HEK293T (cell line): ENCODE results near the gene GALK2.

Experiments used
- CTCF ChIA-PET: fragments of 350-600 bp; formaldehyde crosslinking; extraction: SDS; loops from one replicate; lab custom pipeline; 2021; ENCODE audit warnings: antibody characterized with exemption, inconsistent platforms; lab: Yijun Ruan, JAX
- POLR2A ChIA-PET: fragments of 350-600 bp; formaldehyde crosslinking; extraction: SDS; loops from one replicate; lab custom pipeline; 2020; ENCODE audit warnings: antibody characterized with exemption, inconsistent platforms; lab: Yijun Ruan, JAX
- DNase-seq: peaks from one replicate; pipeline ENCODE4 v3.0.0; 2012; ENCODE audit warnings: mixed read lengths; ENCODE audit errors: extremely low spot score
- ARNT ChIP-seq: fragments of 450-650 bp; IDR thresholded peaks from 2 replicates; pipeline ENCODE4 v1.6.1; 2017; ENCODE audit warnings: mild to moderate bottlenecking
- BHLHE40 ChIP-seq: fragments of 450-650 bp; IDR thresholded peaks from 2 replicates; pipeline ENCODE4 v1.6.1; 2016; ENCODE audit warnings: mild to moderate bottlenecking, moderate library complexity, borderline replicate concordance
- CTBP1 ChIP-seq: fragments of 450-650 bp; IDR thresholded peaks from 2 replicates; pipeline ENCODE4 v1.6.1; 2016; ENCODE audit warnings: borderline replicate concordance
- ELF4 ChIP-seq: fragments of 450-650 bp; IDR thresholded peaks from 2 replicates; pipeline ENCODE4 v1.6.1; 2017; ENCODE audit warnings: antibody characterized with exemption
- FOXA1 ChIP-seq: fragments of 450-650 bp; IDR thresholded peaks from 2 replicates; pipeline ENCODE4 v1.6.1; 2016; ENCODE audit warnings: mild to moderate bottlenecking
- FOXK2 ChIP-seq: fragments of 450-650 bp; IDR thresholded peaks from 2 replicates; pipeline ENCODE4 v1.6.1; 2016; ENCODE audit warnings: mild to moderate bottlenecking
- FOXM1 ChIP-seq: fragments of 450-650 bp; IDR thresholded peaks from 2 replicates; pipeline ENCODE4 v1.6.1; 2017; ENCODE audit warnings: mild to moderate bottlenecking, borderline replicate concordance
- HDGF ChIP-seq: fragments of 450-650 bp; IDR thresholded peaks from 2 replicates; pipeline ENCODE4 v1.6.1; 2017; ENCODE audit warnings: antibody characterized with exemption, borderline replicate concordance
- L3MBTL2 ChIP-seq: fragments of 450-650 bp; conservative IDR thresholded peaks from 2 replicates; pipeline ENCODE4 v1.6.1; 2016; ENCODE audit warnings: mild to moderate bottlenecking
- LEF1 ChIP-seq: fragments of 450-650 bp; IDR thresholded peaks from 2 replicates; pipeline ENCODE4 v1.6.1; 2017; ENCODE audit warnings: mild to moderate bottlenecking, borderline replicate concordance
- NFRKB ChIP-seq: fragments of 450-650 bp; IDR thresholded peaks from 2 replicates; pipeline ENCODE4 v1.6.1; 2016; ENCODE audit warnings: mild to moderate bottlenecking, moderate library complexity
- SP1 ChIP-seq: fragments of 450-650 bp; IDR thresholded peaks from 2 replicates; pipeline ENCODE4 v1.6.1; 2017
- SUZ12 ChIP-seq: fragments of 450-650 bp; IDR thresholded peaks from 2 replicates; pipeline ENCODE4 v1.6.1; 2016; ENCODE audit warnings: mild to moderate bottlenecking
- TARDBP ChIP-seq: fragments of 450-650 bp; IDR thresholded peaks from 2 replicates; pipeline ENCODE4 v1.6.1; 2016
- ZNF384 ChIP-seq: fragments of 450-650 bp; IDR thresholded peaks from 2 replicates; pipeline ENCODE4 v1.6.1; 2016
- TF ChIP-seq, protein P1 (sequence below): fragments of 450-650 bp; IDR thresholded peaks from 2 replicates; pipeline ENCODE4 v1.6.1; 2016

Gene GALK2

DNA sequence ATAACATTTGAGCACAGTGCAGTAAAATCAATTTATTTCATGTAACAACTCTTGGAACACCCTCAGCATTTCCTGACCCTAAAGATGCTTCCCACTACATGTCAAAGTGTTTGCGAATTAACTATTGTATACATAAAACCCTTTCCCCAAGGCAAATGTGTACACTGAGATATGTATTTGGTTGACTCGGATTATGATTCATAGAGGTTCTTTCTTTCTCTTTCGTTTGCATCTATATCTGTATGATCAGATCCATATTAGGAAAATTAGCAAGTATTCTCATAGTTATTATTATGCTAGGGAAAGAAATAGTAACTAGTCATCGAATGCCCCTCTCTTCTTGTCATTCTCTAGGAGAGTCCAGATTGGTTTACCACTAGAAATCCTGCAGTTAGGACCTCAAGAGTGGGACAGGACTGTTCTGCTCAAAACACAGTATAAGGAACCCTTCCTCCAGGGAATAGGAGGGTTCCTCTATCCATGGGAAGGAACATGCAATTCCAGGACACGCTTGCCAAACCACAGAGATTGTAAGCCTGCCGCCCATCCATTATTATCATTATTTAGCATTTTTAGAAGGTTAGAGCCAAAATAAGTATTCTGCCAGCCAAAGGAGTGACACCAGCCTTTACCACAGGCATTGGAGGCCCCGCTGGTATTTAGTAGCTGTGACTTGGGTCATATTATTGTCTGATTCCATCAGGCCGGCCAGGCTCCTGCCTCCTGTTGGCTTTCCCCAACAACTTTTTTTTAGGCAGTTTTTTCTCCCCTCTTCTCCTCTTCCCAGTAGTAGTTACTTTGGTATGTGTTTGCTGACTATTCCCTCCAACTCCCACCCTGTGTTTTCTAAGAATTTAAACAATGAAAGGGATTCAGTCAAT lies 100.7 kb downstream of the GALK2 start:
- TF ChIP-seq, protein P1, sequence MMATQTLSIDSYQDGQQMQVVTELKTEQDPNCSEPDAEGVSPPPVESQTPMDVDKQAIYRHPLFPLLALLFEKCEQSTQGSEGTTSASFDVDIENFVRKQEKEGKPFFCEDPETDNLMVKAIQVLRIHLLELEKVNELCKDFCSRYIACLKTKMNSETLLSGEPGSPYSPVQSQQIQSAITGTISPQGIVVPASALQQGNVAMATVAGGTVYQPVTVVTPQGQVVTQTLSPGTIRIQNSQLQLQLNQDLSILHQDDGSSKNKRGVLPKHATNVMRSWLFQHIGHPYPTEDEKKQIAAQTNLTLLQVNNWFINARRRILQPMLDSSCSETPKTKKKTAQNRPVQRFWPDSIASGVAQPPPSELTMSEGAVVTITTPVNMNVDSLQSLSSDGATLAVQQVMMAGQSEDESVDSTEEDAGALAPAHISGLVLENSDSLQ, result no peak
- TF ChIP-seq ELF4, result no peak
- TF ChIP-seq BHLHE40, result no peak
- no peak for TF ChIP-seq LEF1
- no peak for TF ChIP-seq FOXA1
- no peak for TF ChIP-seq L3MBTL2
- no peak for TF ChIP-seq NFRKB
- TF ChIP-seq FOXK2, result no peak
- no peak for TF ChIP-seq ZNF384
- no peak for TF ChIP-seq TARDBP
- TF ChIP-seq SP1, result no peak
- TF ChIP-seq HDGF, result no peak
- no peak for TF ChIP-seq FOXM1
- no peak for TF ChIP-seq ARNT
- TF ChIP-seq SUZ12, result no peak
- TF ChIP-seq CTBP1, result no peak
- DNase-seq, result no peak
- ChIA-PET POLR2A (no interaction called here), CTCF (no interaction called here)

GRCh38 chr15:49273734-49274318 lies 103.8 kb downstream of the GALK2 start:
- no peak for DNase-seq
- TF ChIP-seq SP1 (no peak), NFRKB (no peak), LEF1 (no peak), ELF4 (no peak), ZNF384 (no peak), HDGF (no peak), FOXK2 (no peak), FOXA1 (no peak)
- POLR2A ChIA-PET, result no interaction called here
- CTCF ChIA-PET, result no interaction called here

- ChIA-PET CTCF (no interaction called here), POLR2A (no interaction called here)
- DNase-seq, result no peak
- no peak for TF ChIP-seq ARNT
- TF ChIP-seq HDGF, result no peak
- TF ChIP-seq, protein P1, result no peak
- TF ChIP-seq CTBP1, result no peak
- no peak for TF ChIP-seq ELF4
- no peak for TF ChIP-seq L3MBTL2
- TF ChIP-seq ZNF384, result no peak
- no peak for TF ChIP-seq FOXM1
- TF ChIP-seq FOXK2, result no peak
- no peak for TF ChIP-seq SUZ12
- no peak for TF ChIP-seq FOXA1
- TF ChIP-seq LEF1, result no peak
- no peak for TF ChIP-seq TARDBP
- no peak for TF ChIP-seq NFRKB
- TF ChIP-seq SP1, result no peak
- no peak for TF ChIP-seq BHLHE40
These were observed 108.7 kb downstream of the GALK2 start for GRCh38 chr15:49278751-49279150.

DNA sequence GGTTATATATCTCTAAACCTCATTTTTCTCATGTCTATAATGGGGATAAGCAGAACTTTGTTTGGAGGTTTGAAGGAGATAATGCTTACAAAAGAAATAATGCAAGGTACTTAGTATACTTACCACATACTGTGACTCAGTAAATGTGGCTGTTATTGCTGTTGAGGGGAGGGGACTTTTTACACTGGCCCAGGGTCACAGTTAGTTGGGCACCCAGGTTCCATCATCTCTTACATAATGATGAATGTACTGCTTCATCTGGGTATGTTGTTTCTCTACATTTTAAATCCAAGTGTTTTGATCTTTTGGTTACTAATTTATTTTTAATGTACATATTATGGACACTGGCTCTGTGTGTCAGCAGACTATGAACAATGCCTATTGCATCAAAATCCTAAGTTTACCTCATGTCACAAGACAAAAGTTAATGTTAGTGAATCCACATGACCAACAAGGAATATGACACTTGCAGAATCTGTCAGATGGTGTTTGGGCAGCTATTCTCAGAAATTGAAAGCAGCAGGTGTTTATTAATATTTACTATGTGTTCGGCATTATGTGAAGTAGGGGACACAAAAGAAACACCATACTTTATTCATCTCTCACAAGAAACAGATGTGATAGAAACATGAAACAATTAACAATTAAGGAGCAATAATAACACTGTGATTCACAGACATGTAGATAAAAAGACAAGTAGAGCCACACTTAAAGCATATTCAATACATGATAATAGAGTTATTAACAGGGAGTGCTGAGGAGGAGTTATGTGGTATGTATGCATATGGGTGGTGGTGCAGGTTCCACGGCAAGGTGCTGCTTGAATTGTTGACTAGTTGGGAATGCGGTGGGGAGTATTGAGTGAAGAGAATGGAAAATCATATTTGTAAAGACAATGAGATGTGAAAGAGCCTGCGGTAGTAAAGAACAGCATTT lies 109.7 kb downstream of the GALK2 start:
- TF ChIP-seq, protein P1, result no peak
- TF ChIP-seq LEF1 (no peak), SUZ12 (no peak), FOXM1 (no peak), TARDBP (no peak), SP1 (no peak), NFRKB (no peak), HDGF (no peak)
- no peak for DNase-seq

GRCh38 chr15:49282366-49282765 lies 112.3 kb downstream of the GALK2 start:
- no peak for DNase-seq
- ChIA-PET CTCF (no interaction called here), POLR2A (no interaction called here)
- no peak for TF ChIP-seq FOXK2
- no peak for TF ChIP-seq FOXA1
- no peak for TF ChIP-seq ELF4
- TF ChIP-seq SP1, result no peak

More for the DNA sequence above, 109.7 kb downstream of the GALK2 start:
- ChIA-PET POLR2A (no interaction called here), CTCF (no interaction called here)
